HG02571 (cell line): ENCODE measurements around the gene TRPV2.
"Not testable (repeated sequence)": the region's sequence is repeated elsewhere in the genome, so short reads cannot be mapped to it uniquely, and the experiment has no call there.

Experiments
- ATAC-seq: cut with Tn5 transposase; IDR thresholded peaks from one replicate; pipeline ENCODE4 v1.9.1; 2021; ENCODE audit warnings: mild to moderate bottlenecking, moderate library complexity; ENCODE audit not compliant: unreplicated experiment

The TRPV2 gene

DNA sequence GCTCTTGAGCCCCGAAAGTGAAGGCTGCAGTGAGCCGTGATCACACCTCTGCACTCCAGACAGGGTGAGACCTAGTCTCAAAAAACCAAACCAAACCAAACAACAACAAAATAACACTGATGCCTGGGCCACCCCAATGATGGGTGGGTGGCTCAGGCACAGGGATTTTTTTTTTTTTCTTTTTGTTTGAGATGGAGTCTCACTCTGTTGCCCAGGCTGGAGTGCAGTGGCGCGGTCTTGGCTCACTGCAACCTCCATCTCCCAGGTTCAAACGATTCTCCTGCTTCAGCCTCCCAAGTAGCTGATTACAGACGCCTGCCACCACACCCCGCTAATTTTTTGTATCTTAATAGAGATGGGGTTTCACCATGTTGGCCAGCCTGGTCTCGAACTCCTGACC is 36.9 kb downstream of the TRPV2 start:
- ATAC-seq = not testable (repeated sequence)

DNA sequence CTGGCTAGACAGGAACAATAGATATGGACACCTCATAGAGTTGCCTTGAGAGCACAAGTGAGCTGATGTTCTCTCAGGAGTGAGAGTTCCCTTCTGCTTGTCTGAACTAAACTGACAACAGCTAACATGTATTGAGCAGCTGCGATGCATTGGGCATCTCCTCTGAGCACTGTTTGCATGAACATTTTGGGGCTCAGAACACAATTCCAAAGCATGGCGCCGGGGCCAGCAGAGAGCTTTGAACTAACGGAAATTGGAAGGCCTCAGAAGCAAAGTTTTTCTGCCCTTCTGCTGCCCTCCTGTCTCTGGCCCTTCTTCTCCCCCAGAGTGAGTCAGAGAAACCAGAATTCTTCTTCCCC is 38.1 kb downstream of the TRPV2 start:
- no peak for ATAC-seq

DNA sequence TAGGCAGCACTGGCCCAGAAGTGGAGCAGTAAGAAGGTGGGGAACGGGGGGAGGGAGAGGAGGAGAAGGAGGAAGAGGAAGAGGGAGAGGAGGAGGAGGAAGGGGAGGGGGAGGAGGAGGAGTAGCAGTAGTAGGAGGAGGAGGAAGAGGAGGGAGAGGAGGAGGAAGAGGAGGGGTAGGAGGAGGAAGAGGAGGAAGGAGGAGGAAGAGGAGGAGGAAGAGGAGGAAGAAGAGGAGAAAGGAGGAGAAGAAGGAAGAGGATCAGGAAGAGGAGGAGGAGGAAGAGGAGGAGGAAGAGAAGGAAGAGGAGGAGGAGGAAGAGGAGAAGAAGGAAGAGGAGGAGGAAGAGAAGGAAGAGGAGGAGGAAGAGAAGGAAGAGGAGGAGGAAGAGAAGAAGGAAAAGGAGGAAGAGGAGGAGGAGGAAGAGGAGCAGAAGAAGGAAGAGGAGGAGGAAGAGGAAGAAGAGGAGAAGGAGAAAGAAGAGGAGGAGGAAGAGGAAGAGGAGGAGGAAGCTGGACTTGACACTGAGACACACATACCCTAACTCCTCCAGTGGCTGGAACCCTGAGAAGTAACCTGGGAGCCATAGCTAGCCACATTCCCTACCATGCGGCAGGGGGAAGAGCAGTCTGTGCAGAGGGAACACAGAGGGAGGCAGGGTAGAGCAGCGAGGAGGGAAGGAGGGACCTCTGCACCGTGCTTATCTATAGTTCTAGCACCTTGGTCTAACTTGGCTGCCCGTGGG is 40.8 kb downstream of the TRPV2 start:
- no peak for ATAC-seq

DNA sequence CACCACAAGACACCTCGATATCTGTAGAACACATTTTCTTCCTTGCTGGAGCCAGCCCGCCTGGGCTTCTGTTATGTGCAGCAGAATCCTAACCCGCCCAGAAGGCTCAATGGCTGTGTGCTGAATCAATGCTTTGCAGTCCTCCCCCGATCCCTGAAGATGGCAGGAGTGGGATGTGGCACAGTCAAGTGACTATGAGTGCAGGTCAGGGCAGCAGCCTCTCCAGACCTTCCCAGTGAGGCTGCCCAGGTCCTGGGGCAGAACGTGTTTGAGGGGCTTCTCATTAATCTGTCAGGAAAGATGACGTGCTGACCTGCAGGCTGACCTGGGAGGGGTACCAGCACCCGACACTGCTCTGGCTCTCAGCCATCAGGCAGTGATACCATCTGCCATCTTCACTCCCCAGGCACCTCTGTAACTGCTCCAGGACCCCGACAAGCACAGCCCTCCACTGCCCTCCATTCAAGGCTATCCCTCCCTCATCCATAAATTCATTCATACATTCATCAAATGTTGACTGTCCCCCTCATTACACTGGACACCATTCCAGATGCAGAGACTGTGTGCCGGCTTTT is 41.5 kb downstream of the TRPV2 start:
- no peak for ATAC-seq

DNA sequence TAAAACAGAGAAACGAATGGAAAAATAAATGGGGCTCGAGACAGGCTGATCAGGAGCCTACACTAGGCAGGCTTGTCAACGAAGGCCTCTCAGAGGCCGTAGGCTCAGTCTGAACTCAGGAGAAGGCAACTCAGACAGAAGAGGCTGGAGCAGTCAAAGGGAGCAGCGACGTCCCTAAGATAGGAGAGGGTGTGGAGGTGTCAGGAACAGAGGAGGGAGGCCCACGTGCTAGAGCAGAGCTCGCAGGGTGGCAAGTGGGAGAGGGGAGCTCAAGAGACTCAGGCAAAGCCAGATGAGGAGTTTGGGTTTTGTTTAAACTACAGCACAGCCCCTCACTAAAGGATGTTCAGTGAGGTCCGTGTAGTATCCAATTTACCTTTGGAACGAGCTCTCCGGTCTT is 43.9 kb downstream of the TRPV2 start:
- no peak for ATAC-seq

DNA sequence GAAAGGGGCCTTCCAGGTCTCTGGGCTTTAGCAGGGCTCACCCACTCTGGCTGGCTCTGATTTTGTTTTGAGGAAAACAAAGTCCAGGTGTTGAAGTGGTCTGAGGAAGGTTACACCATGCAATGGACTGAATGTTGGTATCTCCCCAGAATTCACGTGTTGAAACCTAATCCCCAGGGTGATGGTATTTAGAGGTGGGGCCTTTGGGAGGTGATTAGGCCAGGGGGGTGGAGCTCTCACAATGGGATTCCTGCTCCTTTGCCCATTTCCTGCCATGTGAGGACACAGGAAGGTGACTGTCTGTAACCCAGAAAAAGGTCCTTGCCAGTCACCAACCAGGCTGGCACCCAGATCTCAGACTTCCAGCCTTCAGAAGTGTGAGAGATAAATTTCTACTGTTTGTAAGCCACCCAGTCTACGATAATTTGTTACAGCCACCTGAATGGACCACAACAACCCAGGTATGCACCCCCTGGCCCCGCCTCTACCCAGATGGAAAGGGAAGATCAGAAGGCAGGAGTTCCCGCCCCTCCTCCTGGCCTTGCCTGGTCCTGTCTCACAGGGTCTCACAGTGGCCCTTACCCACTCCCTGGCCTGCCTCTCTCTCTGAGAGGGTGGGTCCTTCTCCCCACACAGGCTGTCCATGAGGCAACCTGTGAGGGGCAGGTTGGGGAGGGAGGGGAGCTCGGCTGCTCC is 44.6 kb downstream of the TRPV2 start:
- no peak for ATAC-seq

DNA sequence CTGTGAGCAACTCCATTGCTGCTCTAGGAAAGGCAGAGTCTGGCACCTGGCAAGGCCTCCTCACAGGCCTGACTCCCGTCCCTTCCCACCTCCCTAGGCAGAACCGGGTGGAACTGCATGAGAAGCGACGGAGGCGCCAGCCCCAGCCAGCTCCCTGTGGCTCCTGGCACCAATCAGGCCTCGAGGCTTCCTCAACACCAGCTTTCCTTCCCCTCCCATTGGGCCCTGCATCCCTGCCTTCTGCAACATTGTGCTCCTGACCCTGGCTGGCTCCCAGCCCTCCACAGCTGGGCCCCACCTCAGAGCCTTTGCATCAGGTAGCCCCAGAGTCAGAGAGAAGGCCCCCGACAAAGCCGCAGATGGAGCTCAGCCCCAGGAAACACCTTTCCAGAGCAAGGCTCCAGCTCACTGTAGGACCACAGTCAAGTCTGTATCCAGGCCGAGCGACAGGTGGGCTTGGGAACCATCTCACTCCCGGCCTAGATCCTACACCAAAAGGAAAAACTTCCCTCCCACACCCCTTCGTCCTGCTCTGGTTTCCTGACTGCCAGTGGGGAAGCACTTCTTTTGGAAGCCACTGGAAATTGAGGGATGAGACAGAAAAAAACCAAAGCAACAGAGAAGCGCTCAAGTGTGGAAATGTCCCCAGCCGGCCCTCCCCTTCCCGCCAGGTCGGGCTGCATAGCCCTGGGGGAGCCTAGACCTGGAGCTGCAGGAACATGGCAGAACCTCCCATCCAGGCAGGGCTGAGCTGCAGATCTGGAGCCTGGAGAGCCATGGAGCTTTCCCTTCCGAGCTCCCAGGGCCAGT is 45.6 kb downstream of the TRPV2 start:
- no peak for ATAC-seq

DNA sequence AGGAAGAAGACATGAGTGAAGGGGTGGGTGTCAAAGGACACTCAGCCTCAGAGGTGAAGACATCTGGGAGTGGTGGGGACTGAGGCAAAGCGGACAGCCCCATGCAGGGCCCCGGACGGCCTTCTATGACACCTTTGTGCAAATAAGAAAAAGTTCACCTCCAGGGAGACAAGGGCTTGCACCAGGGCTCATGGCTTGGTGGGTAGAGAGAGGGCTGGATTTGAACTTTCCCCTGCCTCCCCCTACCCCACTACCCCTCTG is 46.2 kb downstream of the TRPV2 start:
- no peak for ATAC-seq

DNA sequence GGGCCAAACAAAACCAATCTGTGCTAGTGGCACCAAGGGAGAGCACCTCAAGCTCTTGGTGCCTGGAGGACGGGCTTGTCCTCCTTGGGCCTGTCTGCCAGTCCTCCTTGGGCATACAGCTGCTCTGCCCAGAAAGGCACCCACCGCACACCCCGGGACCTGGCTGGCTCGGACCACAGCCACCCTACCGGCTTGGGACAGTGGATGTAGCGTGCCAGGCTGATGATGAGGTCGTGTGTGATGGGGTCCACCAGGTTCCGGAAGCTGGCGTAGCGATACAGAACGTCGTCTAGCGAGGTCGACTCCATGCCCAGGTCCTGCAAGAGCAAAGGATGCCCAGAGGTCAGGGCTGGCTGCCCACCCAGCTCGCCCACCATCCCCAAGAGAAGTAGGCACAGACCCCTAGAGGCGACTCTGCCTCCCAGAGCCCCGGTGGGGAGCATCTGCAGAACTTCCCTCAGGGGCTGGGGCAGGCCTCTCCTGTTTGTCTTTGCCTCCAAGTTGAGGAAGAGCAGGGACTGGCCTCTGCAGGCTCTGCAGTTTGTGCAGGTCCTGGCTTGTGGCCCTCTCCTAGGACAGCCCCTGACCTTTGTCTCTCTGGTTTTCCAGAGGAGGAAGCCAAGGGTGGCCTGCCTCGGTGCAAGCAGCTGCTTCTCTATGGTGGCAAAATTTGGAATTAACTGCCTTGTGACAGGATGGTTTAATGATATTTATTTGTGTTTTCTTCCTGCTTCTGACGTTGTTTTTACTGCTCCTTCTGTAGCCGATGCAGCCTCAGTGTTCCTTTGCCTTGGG is 46.9 kb downstream of the TRPV2 start:
- ATAC-seq = no peak

DNA sequence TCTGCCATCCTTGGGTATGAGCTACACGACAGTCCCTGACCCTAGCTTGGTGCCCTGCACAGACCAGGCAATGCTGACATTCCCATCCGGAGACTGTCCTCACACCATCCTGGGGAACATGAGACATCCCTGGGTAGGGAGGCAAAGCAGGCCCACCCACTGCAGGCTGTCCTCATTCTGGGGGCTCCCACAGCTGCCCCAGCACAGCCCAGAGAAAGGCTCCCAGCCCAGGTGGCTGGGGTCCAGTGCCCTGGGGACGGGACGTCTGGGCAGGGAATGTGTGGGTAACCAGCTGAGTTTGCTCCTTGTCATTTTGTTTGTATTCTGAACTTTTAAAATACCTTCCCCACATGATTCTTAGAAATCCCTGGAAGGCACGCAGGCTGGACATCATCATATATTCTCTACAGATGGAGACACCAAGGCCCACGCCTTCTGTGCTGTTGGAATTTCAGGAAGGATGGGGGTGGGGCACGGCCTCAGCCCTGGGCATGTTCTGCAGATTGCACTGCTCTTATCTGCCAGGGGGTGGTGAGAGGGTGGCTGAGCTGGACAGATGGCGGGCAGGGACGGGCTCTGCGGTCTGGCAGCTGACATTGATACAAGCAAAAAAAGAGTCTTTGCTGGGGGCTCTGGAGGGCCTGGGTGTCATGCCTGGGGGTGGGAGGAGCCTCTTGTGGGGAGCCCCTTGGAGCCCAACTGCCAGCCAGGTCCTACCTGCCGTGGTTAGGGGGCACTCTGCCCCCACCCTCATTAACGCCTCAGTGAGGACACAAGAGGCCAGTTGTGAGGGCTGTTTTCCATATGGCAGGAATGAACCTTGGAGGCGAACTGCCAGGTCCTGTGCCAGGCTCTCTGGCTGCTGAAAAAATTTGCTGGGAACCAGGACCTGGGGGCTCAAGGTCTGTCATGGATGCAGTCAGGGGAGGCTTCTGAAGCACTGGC is 48.3 kb downstream of the TRPV2 start:
- ATAC-seq = no peak

DNA sequence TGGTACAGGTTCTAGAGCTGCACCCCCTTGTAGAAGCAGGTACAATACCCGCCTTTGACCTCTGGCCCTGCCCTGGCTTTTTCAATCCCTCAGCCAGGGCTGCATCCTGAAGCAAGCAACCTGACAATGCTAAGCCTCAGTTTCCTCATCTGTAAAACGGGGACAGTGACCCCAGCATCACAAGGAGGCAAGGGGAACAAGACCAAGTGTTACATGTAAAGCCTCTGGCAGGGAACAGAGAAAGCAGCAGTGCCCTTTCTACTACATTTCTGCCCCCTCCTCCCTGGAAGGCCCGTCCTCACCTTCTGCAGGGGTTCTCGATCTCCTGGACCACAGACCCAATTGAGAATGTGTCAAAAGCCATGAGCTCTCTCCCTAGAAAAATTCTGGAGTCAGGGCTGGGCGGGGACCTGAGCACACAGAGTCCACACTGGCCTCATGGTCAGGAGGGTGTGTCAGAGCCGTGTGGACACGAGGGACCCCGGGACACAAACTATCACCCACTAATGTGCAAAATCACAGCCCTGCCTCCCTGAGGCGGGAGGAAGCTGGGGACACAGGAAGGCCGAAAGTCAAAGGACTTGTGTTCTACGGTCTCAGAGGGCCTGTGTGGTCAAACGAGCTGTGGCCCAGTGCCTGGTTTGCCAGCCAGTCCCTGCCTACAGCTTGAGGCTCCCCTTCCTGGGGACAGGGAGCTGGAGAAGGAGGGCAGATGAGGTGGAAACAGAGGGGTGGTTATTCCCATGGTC is 49.1 kb downstream of the TRPV2 start:
- no peak for ATAC-seq

DNA sequence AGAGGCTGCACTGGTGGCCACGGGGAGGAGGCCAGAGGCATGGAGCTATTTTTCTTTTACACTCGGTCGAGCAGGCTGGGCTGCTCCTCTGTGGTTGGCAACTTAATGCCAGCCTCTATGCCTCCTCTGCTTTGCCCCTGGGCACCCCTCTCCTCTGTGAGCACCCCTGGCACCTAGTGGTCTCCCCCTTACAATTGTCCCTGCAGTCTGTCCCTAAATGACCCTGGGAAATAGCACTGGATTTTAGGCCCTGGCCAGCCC is 49.6 kb downstream of the TRPV2 start:
- ATAC-seq = no peak

DNA sequence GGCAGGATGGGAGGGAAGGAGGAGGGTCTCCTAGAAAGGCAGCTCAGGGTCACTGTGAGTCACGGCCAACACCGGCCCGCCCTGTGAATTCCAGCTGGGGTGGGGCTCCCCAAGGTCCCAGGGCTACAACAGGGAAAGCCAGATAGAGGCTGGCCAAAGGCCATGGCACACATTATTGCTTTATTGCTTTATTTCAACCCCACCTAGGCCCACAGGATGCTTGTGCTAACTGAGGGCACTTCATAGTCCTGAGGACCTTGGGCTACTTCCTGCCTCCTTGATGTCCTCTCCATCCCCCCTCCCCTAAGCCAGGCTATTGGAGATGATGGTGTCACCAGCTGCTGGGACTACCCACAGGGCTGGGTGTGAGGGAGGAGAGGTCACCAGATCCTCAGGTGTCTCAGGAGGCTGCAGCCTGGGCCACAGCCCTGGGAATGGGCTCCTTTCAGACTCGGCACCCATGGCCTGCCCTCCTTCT is 50.5 kb downstream of the TRPV2 start:
- ATAC-seq = no peak

DNA sequence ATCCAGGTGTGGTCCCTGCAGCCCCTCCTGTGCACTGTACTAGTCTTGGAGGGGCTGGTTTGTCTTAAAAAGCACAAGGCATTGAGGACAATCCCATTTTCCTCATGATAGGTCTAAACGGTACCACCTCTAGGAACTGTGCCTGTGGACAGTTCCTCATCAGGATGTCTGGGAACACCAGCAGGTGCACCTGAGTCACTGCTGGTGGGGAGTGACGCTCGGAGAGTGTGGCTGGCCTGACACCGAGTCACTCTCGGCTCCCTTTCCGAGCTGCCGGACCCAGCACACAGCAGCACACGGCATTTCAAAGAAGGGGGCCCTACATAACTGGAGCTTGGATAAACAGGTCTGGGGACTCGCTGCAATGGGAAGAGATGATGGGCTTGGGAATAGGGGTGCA is 51.0 kb downstream of the TRPV2 start:
- no peak for ATAC-seq

DNA sequence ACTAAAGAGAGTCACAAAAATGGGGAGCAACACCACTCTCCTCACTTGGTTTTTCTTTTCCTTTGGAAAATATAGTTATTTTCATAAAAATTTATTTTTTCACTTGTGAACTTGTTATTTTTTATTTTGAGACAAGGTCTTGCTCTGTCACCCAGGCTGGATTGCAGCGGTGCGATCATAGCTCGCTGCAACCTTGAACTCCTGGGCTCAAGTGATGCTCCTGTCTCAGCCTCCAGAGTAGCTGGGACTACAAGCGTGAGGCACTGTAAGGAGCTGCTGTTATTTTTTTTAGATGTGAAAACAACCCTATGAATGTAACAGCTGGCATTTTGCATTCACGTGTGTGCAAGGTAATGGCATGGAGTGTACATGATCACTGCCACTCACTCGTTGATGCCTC is 51.7 kb downstream of the TRPV2 start:
- no peak for ATAC-seq

DNA sequence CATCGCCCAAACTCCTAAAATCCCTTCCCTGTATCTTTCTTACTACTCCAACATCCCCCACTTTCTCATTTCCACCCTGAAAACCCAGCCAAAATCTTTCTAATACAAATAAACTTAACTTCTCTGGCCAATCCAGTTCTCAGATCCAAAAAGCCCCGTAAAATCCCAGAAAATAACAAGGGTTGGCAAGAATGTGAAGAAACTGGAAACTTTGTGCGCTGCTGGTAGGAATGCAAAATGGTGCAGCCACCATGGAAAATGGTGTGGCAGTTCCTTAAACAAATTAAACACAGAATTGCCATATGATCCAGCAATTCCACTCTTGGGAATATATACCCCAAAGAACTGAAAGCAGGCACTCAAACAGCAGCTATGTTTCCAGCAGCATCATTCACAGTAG is 52.5 kb downstream of the TRPV2 start:
- ATAC-seq = no peak

DNA sequence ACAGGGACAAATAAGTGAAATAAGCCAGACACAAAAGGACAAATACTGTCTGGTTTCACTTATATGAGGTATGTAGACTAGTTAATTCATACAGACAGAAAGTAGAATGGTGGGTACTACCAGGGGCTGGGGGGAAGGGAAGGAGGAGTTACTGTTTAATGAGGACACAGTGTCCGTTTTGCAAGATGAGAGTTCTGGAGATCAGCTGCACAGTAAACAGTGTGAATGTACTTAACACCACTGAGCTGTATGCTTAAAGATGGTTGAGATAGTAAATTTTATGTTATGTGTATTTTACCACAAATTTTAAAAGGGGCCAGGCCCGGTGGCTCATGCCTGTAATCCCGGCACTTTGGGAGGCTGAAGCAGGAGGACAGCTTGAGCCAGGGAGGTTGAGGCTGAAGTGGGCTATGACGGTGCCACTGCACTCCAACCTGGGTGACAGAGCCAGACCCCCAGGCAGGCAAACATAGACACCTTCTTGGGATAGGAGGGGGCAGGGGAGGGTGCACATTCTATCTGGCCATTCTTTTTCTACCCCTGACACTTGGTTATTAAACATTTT is 53.1 kb downstream of the TRPV2 start:
- no peak for ATAC-seq

DNA sequence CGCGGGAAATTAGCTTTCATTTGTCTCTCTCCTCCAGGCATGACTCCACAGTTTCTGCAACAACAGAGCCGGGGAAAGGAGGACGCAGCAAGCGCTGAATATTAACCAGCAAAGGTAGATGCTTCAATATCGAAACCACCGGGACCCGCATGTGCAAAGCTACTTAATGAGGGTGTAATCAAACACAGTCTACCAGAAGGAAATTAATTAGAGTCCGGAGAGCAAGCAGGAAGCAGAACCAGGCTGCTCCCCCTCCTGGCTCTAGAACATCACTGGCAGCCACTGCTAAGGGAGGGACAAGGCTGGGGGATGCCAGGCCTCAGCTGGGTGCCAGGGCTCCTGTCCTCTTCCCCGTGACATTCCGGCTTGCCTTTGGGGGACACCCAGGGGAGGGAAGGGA is 54.9 kb downstream of the TRPV2 start:
- no peak for ATAC-seq

DNA sequence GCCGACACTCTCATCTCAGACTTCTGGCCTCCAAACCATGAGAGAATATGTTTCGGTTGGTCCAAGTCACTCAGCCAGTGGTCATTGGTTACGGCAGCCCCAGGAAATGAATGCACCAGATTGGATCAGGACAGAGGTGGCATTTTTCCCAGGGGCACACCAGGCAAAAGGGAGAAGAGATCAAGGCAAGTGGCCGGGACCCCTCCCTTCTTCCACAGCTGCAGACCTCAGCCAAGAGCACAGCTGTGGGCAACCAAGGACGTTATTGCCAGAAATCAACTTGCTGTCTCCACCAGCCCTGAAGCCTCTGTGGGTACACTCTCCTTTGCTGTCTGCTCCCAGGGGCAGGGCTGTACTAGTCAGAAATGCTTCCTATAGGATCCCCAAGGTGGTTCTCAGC is 55.9 kb downstream of the TRPV2 start:
- no peak for ATAC-seq
